Fibroblast of lung (primary cell): ENCODE data around the gene HDAC4. TPM values are rescaled to one million over a fixed set of nuclear protein-coding genes. Genes with fewer than 3 reads are reported as not detected.

ENCODE experiments used
- DNase-seq, 2 donors: peaks; one replicate each; pipeline versions ENCODE4 v3.0.0 to v3.0.0-alpha.2; 2010; ENCODE audit warnings: low read depth in 2 of 2
- H2AFZ ChIP-seq: 2 replicates; pipeline ENCODE4 v1.5.1; 2012; ENCODE audit warnings: low read length, control low read depth, inconsistent platforms
- H3K27ac ChIP-seq: 2 replicates; pipeline ENCODE4 v1.5.1; 2011; ENCODE audit warnings: low read length, control low read depth; ENCODE audit not compliant: insufficient read depth
- H3K27me3 ChIP-seq: 2 replicates; pipeline ENCODE4 v1.5.1; 2011; ENCODE audit warnings: mild to moderate bottlenecking, low read length; ENCODE audit not compliant: control insufficient read depth, insufficient read depth
- H3K36me3 ChIP-seq: 2 replicates; pipeline ENCODE4 v1.5.1; 2011; ENCODE audit warnings: low read length; ENCODE audit not compliant: control insufficient read depth, insufficient read depth
- H3K4me1 ChIP-seq: 2 replicates; pipeline ENCODE4 v1.5.1; 2011; ENCODE audit warnings: low read length; ENCODE audit not compliant: control insufficient read depth, insufficient read depth; ENCODE audit errors: extremely low read depth
- H3K4me2 ChIP-seq: 2 replicates; pipeline ENCODE4 v1.5.1; 2011; ENCODE audit warnings: low read length, control low read depth; ENCODE audit not compliant: insufficient read depth; ENCODE audit errors: extremely low read depth
- H3K4me3 ChIP-seq, 4 experiments: fragments of 200-600 bp in 1 of 4; sonication (generic) in 1 of 4; replicated peaks in 1 of 4; 2 replicates each; pipeline ENCODE4 v1.5.1; 2011 to 2016; ENCODE audit warnings: low read length in 4 of 4, low read depth in 3 of 4, mild to moderate bottlenecking in 3 of 4, control low read depth in 2 of 4, inconsistent platforms in 1 of 4, mixed read lengths in 1 of 4; ENCODE audit not compliant: insufficient read depth in 1 of 4; ENCODE audit errors: control extremely low read depth in 1 of 4
- H3K79me2 ChIP-seq: 2 replicates; pipeline ENCODE4 v1.5.1; 2012; ENCODE audit warnings: mild to moderate bottlenecking, low read length, inconsistent platforms; ENCODE audit not compliant: control insufficient read depth, insufficient read depth
- H3K9ac ChIP-seq: 2 replicates; pipeline ENCODE4 v1.5.1; 2011; ENCODE audit warnings: mild to moderate bottlenecking, low read length, control low read depth; ENCODE audit not compliant: insufficient read depth
- H3K9me3 ChIP-seq: 2 replicates; pipeline ENCODE4 v1.5.1; 2012; ENCODE audit warnings: low read depth, low read length; ENCODE audit not compliant: control insufficient read depth, insufficient read depth
- H4K20me1 ChIP-seq: 2 replicates; pipeline ENCODE4 v1.5.1; 2011; ENCODE audit warnings: low read length; ENCODE audit not compliant: control insufficient read depth, insufficient read depth; ENCODE audit errors: extremely low read depth
- CTCF ChIP-seq, 2 donors: IDR thresholded peaks in 1 of 2; conservative IDR thresholded peaks in 1 of 2; 1 replicate in 1 of 2; 2 replicates in 1 of 2; pipeline ENCODE4 v1.5.1; 2011 to 2012; ENCODE audit warnings: low read length in 2 of 2, control low read depth in 1 of 2, inconsistent platforms in 1 of 2, low read depth in 1 of 2, mild to moderate bottlenecking in 1 of 2
- EZH2 ChIP-seq: IDR thresholded peaks from 2 replicates; pipeline ENCODE4 v1.5.1; 2012; ENCODE audit warnings: low read length, control low read depth, mild to moderate bottlenecking; ENCODE audit errors: missing control alignments
- polyA plus RNA-seq, 2 donors: library from polyadenylated mRNA; depleted of rRNA in 1 of 2; stranded (reverse) in 1 of 2; unstranded in 1 of 2; fragments of >200 nt; gene quantifications; 2 replicates each; pipeline ENCODE4 v1.2.1, GENCODE V29; 2011 to 2012; ENCODE audit warnings: missing spikeins in 1 of 2
- total RNA-seq: library from RNA; depleted of rRNA; stranded (reverse); fragments of >200 nt; gene quantifications from 2 replicates; pipeline ENCODE4 v1.2.1, GENCODE V29; 2014

Gene HDAC4
- total and polyA plus RNA-seq, 2 donors (not counting 1 experiment from before 2014, with no cell fraction given): 7.4 to 19.8 TPM

- Histone ChIP-seq H3K4me3 (no peak overlapping the region), H2AFZ (no peak overlapping the region), H4K20me1 (no peaks in the 10 kb centered on the region), H3K27ac (no peak overlapping the region), H3K79me2 (no peaks in the 10 kb centered on the region), H3K36me3 (no peaks in the 10 kb centered on the region), H3K4me1 (no peaks in the 10 kb centered on the region), H3K4me2 (no peak overlapping the region), H3K9ac (no peak overlapping the region), H3K9me3 (no peaks in the 10 kb centered on the region), H3K27me3 (peaks cover 7% of the 10 kb centered on the region)
- no peak for DNase-seq
- TF ChIP-seq EZH2 (no peak), CTCF (conservative IDR thresholded peaks at IDR 0.05 in 1 of 2, IDR thresholded peaks at IDR 0.05 in 1 of 2; ENCODE audit: low read depth in 1 of 2, low read length in 2 of 2) (no peak)
Measured at GRCh38 chr2:239026711-239027361, 374.0 kb downstream of the HDAC4 start.

- Histone ChIP-seq H3K27me3 (peaks cover 10% of the 10 kb centered on the region), H3K4me1 (no peaks in the 10 kb centered on the region), H3K4me3 (no peak overlapping the region), H3K27ac (no peak overlapping the region), H4K20me1 (no peaks in the 10 kb centered on the region), H3K79me2 (no peaks in the 10 kb centered on the region), H3K9me3 (no peaks in the 10 kb centered on the region), H3K36me3 (no peaks in the 10 kb centered on the region), H3K4me2 (no peak overlapping the region), H2AFZ (no peak overlapping the region), H3K9ac (no peak overlapping the region)
- TF ChIP-seq EZH2 (no peak), CTCF (conservative IDR thresholded peaks at IDR 0.05 in 1 of 2, IDR thresholded peaks at IDR 0.05 in 1 of 2; ENCODE audit: low read depth in 1 of 2, low read length in 2 of 2) (no peak)
- no peak for DNase-seq
Measured at GRCh38 chr2:239025951-239026461, 374.8 kb downstream of the HDAC4 start.

- peak; percentile 39 to 86 for DNase-seq
- peaks cover 6% of the 10 kb centered on the region for H3K27me3 ChIP-seq
- no peak overlapping the region for H3K4me2 ChIP-seq
Measured at GRCh38 chr2:239025096-239025801, 375.6 kb downstream of the HDAC4 start.

More at GRCh38 chr2:239025096-239025801, 375.6 kb downstream of the HDAC4 start:
- Histone ChIP-seq H3K4me1 (no peaks in the 10 kb centered on the region), H3K79me2 (no peaks in the 10 kb centered on the region), H3K36me3 (no peaks in the 10 kb centered on the region), H2AFZ (no peak overlapping the region), H3K9ac (no peak overlapping the region), H3K4me3 (no peak overlapping the region), H4K20me1 (no peaks in the 10 kb centered on the region), H3K27ac (no peak overlapping the region), H3K9me3 (no peaks in the 10 kb centered on the region)
- TF ChIP-seq EZH2 (no peak), CTCF (conservative IDR thresholded peaks at IDR 0.05 in 1 of 2, IDR thresholded peaks at IDR 0.05 in 1 of 2; ENCODE audit: low read depth in 1 of 2, low read length in 2 of 2) (no peak)
